DMS79 treated with DMSO at 0.1 percent for 48 hours (cell line): Measurements from ENCODE around the gene ARAP2.

ENCODE experiments used
- DNase-seq: peaks from one replicate; lab custom pipeline; 2025; lab: John Stamatoyannopoulos, UW

The ARAP2 gene, protein sequence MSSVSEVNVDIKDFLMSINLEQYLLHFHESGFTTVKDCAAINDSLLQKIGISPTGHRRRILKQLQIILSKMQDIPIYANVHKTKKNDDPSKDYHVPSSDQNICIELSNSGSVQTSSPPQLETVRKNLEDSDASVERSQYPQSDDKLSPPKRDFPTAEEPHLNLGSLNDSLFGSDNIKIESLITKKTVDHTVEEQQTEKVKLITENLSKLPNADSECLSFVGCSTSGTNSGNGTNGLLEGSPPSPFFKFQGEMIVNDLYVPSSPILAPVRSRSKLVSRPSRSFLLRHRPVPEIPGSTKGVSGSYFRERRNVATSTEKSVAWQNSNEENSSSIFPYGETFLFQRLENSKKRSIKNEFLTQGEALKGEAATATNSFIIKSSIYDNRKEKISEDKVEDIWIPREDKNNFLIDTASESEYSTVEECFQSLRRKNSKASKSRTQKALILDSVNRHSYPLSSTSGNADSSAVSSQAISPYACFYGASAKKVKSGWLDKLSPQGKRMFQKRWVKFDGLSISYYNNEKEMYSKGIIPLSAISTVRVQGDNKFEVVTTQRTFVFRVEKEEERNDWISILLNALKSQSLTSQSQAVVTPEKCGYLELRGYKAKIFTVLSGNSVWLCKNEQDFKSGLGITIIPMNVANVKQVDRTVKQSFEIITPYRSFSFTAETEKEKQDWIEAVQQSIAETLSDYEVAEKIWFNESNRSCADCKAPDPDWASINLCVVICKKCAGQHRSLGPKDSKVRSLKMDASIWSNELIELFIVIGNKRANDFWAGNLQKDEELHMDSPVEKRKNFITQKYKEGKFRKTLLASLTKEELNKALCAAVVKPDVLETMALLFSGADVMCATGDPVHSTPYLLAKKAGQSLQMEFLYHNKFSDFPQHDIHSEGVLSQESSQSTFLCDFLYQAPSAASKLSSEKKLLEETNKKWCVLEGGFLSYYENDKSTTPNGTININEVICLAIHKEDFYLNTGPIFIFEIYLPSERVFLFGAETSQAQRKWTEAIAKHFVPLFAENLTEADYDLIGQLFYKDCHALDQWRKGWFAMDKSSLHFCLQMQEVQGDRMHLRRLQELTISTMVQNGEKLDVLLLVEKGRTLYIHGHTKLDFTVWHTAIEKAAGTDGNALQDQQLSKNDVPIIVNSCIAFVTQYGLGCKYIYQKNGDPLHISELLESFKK (N-terminal part only)

DNA sequence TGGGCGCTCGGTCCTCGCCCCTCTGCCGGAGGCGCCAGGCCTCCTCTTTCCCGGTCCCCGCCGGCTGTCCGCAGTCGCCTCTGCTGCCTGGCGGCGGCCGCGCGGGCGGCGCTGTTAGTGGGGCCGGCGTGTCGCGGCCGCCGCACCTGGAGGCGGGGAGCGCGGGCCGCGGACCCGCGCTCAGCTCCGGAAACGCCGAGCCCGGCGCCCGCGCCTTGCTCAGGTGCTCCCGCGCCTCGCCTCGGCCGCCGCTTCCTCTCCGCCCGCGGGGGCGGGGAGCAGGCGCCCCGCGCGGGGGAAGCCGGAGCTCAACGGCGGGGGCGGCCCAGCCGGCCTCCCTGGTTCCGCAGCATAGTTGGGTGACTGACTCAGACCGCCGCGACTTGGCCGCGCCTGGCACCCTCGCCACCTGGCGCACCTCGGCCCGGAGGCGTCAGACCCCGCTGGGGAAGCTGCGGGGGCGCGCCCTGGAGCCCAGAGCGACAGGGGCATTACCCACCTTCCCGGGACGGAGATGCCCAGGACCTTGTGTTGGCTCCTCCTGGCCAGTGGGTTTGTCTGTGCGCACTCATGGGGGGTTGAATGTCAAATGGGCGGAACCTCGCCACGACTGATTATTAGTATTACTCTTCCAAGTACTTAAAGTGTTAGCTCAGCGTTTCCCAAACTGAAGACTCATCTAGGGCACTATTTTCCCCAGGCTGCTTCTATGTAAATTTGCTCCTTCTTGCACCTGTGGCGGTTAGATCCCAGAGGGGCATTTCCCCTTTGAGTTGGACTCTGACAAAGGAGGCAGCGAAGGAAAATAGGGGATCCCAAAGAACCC, at the start of gene ARAP2:
ARAP2 (minus strand) TSS at position 258 of the 826 bp plus-strand sequence. CDS start 15,028 bp downstream, outside the sequence.
- no peak for DNase-seq

DNA sequence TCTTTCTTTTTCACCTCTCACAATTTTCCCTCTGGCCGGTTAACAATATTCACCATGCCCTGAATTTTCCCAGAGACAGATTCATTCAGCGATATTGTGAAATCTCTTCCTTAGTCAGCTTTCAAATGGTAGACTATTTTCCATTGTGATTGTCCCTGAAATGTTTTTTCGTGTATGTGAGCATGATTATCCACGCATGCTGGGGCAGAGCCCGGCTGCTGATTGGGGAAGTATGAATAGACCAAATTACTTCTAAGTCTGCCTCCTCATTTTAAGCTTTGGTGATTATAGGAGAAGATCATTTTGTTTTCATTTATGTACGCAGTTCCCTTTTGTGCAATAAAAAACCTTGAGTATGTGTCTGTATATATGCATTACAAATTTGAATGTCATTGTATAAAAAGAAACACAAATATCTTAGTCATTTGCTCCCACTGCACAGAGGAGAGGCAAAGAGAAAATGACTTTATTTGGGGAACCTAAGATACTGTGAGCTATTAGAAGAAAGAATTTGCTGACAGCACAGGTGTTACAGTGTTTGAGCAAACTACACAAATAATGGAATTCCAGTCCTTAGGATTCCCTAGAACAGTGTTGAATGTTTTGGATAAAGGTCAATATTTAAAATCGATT, 48.4 kb upstream of the ARAP2 start:
- no peak for DNase-seq

DNA sequence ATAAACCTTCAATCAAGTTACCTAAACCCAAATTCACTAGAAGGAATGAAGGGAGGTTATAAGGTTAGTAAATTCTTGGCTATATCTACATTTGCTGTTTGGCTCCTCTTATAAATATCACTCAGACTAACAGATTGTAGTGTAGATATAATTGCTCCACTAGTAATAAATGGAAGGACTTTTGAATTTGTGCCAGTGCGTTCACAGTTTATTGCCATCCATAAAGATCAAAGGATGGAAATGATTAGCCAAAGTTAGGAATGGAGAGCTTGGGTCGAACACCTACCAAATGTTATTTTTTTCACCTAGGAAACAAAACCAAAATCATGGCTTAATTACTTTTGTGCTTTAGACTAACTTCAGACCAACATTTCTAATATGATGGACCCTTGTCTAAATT, 46.3 kb upstream of the ARAP2 start:
- no peak for DNase-seq

DNA sequence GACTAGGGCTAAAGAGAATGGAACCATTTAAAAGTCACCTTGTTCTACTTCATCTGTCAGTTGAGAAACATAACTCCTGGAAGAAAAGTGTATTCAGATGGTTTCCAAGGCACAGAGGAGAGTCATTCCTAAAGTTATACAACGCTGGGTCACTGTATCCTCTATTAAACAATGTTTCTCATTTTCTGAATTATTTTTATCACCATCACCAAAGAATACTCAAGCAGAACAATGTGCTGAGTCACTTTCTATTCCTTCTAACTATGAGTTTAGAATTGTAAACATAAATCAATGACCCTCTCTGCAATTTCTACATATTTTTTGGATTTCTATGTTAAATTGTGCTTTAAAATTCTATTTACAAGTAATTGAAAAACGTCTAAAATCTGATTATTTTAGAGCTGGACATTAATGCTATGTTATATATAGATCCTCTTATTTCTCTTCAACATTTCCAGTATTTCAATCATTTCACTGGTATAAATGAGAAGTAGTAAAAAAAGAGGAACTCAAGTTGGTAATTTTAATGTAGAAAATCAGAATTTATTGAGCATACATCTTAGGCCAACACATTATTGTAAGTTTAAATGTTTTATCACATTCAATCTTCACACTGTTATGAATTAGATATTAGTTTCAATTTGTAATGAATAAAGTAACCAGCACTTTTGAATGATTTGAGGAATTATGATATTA, 44.6 kb upstream of the ARAP2 start:
- DNase-seq, result no peak

DNA sequence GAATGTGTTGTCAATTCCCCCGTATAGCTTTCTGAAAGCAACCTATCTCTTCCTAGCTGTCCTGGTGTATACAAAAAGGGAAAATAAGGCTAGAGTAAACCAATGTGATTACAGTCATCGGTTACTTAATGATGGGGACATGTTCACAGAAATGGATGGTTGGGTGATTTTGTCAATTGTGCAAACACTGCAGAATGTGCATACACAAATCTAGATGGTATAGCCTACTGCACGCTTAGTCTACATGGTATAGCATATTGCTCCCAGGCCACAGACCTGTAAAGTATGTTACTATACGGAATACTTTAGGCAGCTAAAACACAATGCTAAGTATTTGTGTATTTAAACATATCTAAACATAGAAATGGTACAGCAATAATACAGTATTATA, 42.2 kb upstream of the ARAP2 start:
- no peak for DNase-seq

DNA sequence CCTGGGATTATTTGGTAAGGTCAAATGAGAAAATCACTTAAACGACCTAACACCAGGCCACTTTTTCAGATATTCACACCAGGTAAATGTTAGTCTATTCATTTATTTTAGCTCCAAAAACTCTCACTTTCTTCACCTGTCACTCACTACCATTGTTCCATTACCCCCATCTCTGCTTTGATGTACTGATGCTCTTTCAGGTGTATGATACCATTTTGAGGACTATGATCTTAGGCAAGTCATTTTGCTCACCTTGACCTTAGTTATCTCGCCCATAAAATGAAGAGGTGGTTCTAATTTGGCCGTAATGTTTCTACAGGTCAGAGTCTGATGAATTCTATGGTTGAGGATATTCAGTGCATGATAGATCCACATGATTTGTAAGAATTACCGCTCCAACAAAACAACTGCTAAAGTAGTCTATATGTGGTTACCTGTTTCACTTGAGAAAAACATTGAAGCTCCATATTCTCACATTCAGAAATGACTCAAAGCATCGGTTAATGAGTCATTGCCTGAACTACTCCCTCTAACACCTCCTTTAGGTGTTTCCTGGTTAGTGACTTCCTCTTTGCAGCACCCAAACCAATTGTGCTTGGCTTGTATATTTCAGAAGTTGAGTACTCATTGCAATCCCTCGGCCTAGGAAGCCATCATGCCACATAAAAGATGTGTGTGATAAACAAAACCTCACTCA, 41.6 kb upstream of the ARAP2 start:
- DNase-seq, result no peak

DNA sequence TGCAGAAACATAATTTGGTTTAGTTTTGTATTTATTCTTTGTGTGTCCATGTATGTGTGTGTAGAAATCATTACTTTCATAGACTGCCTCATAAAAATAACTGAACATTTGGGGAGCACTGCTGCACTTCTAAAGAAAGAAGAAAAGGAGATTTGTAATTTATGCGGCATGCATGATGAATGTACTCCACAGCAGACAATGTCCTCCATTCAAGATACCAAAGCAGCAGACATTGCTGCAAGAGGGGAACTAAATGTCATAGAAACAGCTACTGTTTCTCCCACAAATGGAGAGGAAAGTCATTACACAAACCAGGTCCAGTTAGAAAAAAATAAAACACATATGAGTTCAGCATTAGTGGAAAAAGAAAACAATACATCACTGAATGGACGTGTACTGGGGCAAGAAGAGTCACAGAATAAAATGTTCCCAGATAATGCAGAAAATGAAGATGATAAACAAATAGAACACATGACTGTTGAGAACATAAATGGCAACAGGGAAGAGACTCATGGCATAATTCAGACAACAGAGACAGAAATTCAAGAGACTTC, 39.7 kb upstream of the ARAP2 start:
- DNase-seq, result no peak

DNA sequence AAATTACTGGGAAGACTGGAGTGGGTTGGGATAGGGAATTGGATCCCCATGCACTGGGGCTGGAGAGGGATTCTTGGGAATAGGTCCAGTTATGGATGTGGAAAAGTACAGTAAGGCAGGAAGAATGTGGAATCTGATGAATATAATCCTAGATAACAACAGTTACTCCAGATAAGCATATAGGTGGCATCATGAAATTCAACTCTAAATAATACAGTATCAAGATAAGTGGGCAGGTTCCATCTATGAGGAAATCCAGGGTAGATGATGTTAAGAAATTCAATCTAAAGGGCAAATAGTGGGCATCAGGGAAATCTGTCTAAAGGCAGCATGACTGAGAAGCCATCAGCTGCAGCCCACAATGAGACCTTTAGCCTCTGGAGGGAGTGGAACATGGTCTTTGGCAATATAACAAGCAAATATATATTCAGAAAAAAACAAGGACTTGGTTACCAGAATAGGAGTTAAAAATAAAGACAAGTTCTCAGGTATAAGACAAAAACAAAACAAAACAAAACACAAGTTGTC, 38.3 kb upstream of the ARAP2 start:
- DNase-seq, result no peak

DNA sequence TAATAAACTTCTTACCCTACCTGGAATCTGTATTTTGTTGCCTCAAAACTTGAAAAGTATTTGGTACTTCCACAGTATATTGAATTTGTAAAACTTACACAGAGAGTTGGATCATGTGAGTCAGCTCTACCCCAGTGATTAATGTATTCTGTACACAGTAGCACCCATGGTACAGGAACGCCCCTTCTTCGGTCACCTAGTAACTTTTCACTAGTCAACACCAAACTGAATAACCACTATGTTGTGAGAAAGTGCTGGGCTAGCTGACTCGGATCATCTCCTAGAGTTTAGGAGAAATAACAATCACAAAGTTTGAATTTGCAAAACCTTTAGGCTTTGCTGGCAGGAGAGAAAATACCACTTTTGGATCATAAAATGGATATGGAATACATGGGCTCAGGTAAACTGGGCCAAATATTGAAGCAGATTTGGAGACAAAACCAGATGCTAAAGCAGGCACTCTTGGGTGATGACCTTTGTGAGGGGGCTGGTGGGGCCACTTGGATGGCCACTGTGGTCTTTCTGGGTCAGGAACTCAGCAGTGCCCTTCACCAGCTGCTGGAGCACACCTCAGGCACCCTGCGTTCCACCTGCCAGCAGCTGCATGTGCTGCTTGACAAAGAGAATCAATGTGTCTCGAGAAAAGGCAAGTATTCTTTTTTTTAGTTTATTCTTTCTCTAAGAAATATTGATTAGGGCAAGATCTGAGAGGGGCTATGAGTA, 37.2 kb upstream of the ARAP2 start, which contains the start of gene DTHD1:
DTHD1 (plus strand) TSS at position 233 of the 723 bp plus-strand sequence; CDS start at position 376, 143 bp downstream.
- no peak for DNase-seq

DNA sequence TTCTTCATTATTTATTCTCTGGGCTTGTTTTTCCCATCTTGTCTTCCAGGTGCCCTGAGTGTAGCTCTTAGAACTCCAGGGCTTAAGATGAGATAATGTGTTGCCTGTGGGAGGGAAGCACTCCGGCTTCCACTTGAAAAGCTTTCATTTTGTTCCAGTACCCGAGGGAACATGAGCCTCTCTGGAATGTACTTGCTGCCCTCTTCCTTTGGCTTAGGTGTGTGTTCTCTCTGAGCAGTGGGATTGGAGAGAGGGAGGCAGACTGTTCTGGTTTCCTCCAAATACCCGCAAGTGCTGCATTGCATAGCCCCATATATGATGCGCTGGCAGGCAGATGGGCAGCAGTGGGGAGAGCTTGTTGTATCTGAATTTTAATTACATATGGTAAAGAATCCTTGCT, 36.2 kb upstream of the ARAP2 start:
- DNase-seq, result no peak

DNA sequence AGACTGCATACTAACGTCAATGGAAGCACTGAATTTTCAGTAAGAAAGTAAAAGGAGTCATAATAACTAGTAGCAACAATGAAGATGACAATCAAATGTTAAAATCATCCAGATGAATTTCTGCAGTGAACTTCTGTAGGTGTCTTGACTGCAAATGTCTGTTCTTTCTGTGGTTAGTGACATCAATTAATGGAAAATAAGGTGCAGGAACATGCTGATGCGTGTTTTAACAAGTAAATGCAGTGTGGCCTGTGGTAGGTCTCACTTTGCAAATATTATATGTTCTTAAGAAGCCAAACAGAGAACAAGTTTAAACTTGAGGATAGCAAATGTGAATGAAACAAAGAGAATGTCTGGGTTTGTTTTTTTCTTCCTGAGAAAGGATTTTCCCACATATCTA, 34.5 kb upstream of the ARAP2 start:
- no peak for DNase-seq

DNA sequence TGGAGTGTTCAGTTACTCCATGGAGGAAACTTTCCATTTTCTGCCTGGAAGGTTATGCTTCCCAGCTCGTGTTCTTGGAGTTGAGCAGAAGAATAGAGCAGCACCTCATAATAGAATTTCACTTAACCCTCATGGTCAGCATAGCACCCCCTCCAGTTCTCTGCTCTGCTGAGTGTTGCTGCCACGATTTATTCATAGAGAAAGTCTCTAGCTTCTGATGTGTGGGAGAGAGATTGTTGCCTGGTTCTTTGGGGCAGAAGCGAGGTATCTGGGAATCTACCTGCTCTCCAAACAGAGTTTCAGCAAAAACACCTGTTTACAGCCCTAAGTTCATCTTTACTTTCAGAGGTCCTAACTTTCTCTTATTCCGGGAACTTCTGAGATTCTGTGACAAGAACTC, 33.2 kb upstream of the ARAP2 start:
- no peak for DNase-seq

DNA sequence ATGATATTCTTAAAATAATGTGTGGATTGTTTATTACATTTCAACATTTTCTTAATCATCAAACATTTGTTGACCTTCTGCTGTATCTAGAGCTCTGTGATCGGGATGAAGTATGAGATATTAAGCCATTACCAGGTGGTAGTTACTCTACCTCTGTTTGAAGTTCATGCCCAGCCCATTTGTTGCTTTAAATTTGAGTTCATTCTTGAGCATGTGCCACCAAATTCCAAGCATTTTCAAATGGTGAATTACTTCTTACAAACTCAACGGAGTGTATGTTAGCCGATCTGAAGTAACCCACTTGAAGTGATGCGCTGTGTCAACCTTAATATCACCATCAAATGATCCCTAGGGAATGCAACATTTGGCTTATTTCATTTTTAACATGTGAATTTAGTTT, 29.8 kb upstream of the ARAP2 start:
- DNase-seq, result no peak

DNA sequence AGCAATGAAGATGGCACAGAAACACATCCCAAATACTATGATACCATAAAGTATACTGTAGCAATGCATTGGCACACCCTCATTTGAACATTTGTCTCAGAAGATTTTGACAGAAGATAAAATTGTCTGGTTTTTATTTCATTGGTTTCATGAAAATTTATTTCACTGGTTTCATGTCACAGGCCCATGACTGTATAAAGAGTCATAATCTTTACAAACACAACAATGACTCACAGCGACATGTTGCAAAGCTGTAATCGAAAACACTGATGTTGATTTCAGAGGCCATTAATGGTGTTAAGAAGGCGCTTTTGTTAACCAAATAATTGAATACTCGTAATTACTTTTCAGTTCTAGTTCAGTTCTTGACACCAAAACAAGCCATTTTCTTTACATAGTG, 29.0 kb upstream of the ARAP2 start:
- DNase-seq, result no peak

DNA sequence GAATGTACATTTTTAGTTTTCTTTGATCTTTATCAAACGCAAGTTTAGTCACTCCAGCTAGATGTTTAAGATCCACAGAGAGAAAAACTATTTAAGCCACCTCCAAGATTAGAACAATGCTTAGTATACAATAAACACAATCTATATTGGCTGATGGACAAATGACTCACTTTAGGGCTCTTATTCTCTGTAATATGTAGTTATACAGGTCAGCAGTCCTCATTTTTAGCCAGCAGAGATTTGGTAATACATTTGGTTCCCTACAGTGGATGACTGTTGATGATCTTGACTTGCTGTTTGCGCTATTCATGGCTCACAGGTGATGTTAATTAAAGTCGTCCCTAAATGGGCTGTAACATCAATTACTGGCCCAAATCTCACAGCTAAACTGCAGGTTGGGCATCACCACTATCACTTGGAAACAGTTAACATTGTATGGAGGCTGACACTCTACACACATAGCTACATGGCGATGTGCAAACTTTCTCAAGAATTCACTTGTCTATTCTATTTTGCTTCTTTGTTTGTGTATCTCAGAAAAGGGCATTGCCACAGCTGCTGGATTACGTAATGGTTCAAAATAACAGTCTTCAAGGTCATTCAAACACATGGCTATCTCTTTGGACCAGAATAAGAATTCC, 25.3 kb upstream of the ARAP2 start:
- no peak for DNase-seq

DNA sequence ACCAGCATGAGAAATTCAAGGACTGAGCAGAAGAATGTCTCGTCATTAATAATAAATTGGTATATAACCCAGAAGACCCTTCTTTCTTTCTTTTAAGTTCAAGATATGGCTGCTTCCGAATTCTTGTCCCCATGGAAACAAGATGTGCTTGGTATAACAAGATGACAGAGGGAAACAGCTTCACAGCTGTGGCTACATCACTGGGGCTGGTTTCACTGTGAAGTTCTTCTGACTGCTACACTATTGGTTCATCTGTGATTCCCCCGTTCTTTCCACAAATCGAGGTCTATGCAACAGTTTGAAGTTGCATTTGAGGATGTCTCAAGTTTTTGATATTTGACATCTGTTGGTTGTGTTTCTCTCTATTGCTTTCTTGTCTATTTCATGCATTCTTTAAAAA, 24.8 kb upstream of the ARAP2 start:
- no peak for DNase-seq

DNA sequence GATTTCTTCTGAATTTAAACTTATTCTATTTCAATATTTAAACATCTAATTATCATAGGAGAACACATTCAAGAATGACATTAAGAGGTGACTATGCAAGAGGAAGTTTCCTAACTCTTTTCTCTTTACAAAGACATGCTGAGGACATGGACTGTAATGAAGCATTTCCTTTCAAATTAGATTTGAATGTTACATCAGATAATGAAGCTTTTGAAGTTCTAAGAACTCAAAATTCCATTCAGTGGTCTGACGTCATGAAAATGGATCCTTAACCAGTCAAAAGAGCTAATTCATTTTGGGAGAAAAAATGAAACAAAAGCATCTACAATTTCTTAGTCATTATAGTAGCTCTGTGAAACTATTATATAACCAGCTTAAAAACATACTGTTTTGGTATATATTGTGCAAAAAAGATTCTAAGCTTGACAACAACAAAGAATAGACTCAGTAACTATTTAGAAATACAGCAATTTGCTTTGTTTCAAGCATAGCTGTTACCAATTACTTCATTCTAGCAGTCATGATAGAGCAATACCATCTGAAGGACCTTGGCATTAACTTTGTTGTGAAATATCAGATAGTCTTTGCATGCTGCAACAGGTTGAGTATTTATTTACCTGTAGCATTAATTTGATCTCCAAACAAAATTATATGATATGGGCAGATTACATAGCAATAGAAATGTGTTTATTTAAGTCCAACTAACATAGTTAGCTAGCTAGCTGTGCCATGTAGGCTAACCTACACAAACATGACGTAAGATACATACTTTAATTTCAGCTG, 23.4 kb upstream of the ARAP2 start:
- no peak for DNase-seq
